Kidney epithelial cell (primary cell): ENCODE results near the gene SFT2D3. TPM values are rescaled to one million over a fixed set of nuclear protein-coding genes. Genes with fewer than 3 reads are reported as not detected.

Experiments
- DNase-seq: peaks from one replicate; pipeline ENCODE4 v3.0.0-alpha.2; 2010; ENCODE audit warnings: low read depth
- H3K27me3 ChIP-seq: 2 replicates; pipeline ENCODE4 v1.6.0; 2011; ENCODE audit warnings: low read length; ENCODE audit not compliant: control insufficient read depth, insufficient read depth
- H3K36me3 ChIP-seq: 2 replicates; pipeline ENCODE4 v1.5.1; 2011; ENCODE audit warnings: low read length; ENCODE audit not compliant: control insufficient read depth, insufficient read depth
- H3K4me3 ChIP-seq: 2 replicates; pipeline ENCODE4 v1.5.1; 2011; ENCODE audit warnings: low read depth, mild to moderate bottlenecking, control low read depth, low read length
- total RNA-seq: library from RNA; depleted of rRNA; stranded (reverse); fragments of >200 nt; gene quantifications from 2 replicates; pipeline ENCODE4 v1.2.3, GENCODE V29; 2015
- TF ChIP-seq, protein P1 (sequence below): IDR thresholded peaks from 2 replicates; pipeline ENCODE4 v1.5.1; 2011; ENCODE audit warnings: mild to moderate bottlenecking, moderate library complexity, low read length, control low read depth, inconsistent platforms; ENCODE audit not compliant: insufficient read depth, poor library complexity, severe bottlenecking

The SFT2D3 gene
- total RNA-seq, 1 donor from 2014 or later, result 8.7 TPM

DNA sequence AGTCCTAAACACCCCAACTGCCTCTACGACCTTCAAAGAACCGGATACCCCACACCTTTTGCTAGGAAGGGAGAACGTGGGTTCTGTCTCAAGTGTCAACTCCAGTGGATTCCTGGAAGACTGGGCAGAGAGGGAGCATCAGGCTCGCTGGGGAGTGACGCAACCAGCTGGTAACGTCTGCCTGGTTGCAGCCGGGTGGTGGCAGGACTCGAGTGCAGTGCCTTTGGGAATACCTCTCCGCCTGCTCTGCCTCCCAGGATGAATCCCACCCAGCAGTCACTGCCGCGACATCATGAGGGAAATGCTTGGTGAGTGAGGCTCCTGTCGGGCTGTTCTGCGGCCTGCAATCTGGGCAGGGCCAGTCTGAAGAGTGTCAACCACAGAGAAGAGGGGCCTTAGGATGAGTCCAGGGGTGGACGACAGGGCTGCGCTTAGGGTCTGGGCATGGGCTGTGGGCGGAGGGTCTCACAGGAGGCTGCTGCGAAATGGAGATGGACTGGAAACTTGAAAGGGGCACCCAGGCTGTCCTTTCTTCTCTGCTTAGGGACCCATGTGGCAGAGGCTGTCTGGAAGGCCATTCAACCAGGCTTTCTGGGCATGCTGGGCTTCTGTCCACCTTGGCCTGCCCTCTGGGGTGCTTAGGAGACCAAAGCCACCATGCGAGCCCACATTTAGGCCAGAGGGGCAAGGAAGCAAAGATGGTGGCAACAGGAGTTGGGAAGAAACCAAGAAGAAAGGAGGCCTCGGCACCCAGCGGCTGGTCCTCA lies 42.5 kb upstream of the SFT2D3 start:
- TF ChIP-seq, protein P1, sequence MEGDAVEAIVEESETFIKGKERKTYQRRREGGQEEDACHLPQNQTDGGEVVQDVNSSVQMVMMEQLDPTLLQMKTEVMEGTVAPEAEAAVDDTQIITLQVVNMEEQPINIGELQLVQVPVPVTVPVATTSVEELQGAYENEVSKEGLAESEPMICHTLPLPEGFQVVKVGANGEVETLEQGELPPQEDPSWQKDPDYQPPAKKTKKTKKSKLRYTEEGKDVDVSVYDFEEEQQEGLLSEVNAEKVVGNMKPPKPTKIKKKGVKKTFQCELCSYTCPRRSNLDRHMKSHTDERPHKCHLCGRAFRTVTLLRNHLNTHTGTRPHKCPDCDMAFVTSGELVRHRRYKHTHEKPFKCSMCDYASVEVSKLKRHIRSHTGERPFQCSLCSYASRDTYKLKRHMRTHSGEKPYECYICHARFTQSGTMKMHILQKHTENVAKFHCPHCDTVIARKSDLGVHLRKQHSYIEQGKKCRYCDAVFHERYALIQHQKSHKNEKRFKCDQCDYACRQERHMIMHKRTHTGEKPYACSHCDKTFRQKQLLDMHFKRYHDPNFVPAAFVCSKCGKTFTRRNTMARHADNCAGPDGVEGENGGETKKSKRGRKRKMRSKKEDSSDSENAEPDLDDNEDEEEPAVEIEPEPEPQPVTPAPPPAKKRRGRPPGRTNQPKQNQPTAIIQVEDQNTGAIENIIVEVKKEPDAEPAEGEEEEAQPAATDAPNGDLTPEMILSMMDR, result no peak
- no peak for DNase-seq
- H3K27me3 ChIP-seq, result peaks cover 10% of the 10 kb centered on the region
- no peaks in the 10 kb centered on the region for H3K36me3 ChIP-seq
- H3K4me3 ChIP-seq, result no peak overlapping the region

DNA sequence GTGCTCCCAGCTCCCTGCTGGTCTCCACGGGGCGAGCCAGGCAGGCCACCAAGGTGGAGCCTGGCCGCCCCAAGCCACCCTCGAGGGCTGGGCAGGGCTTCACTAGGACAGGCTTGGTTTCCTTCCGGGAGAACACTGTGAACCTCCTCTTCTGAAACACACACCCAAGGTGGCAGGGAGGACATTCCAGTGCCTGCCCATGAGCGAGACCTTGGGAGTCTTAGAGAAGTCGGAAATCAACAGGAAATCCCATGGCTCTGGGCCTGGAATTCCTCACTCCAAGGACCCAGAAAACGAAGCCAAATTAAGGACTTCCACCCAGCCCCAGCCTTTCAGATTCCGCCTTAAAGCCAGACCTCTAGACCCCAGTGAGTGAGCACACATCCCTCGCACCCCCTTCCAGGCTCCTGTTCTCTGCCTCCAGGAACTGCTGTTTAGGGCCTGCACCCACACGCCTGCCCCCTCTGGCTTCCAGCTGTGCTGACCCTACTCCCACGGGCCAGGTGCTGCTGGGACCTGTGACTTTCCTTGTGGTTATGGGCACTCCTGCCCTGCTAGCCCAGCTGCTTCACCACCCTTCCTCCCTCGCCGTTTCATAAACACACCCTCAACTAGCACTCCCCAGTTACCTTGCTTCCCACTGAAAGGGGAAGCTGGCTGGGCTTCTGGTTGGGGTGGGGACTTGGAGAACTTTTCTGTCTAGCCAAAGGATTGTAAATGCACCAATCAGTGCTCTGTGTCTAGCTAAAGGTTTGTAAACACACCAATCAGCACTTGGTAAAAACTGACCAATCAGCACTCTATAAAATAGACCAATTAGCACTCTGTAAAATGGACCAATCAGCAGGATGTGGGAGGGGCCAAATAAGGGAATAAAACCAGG lies 41.6 kb upstream of the SFT2D3 start:
- Histone ChIP-seq H3K4me3 (no peak overlapping the region), H3K27me3 (peaks cover 18% of the 10 kb centered on the region), H3K36me3 (no peaks in the 10 kb centered on the region)
- TF ChIP-seq, protein P1, result no peak
- DNase-seq, result no peak

DNA sequence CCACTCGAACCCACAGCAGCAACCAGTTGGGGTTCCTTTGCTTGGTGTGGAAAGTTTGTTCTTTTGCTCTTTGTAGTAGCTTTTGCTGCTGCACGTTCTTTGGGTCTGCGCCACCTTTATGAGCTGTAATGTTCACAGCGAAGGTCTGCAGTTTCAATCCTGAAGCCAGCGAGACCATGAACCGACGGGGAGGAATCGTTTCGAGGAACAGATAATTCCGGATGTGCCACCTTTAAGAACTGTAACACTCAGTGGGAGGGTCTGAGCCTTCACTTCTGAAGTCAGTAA lies 41.1 kb upstream of the SFT2D3 start:
- Histone ChIP-seq H3K27me3 (peaks cover 24% of the 10 kb centered on the region), H3K36me3 (no peaks in the 10 kb centered on the region), H3K4me3 (no peak overlapping the region)
- TF ChIP-seq, protein P1, result no peak
- DNase-seq, result no peak

DNA sequence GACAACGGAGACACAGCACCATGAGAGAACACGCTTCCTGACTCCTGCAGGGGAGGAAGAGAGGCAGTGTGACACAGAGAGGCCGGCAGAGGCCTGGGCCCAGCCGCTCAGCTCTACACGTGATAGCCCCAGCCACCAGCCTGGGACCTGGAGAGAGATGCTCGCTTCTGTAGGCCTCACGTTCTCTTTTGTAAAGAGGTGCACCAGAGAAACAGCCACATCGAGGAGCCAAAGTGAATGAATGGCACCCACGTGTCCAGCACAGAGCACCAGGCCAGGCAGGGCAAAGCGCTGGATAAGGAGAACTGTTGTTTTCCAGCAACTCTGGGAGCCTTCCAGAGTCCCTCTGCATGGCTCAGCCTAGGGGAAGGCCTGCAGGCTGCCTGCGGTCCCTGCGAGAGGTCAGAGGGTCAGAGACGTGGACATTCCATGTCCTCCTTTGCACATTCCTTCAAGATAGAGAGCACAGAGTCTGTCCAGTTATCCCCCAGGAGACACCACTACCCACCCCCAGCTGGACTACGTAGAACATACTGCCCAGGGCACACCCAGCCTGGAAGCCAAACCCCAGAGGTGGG lies 40.1 kb upstream of the SFT2D3 start:
- H3K4me3 ChIP-seq, result no peak overlapping the region
- H3K27me3 ChIP-seq, result peaks cover 24% of the 10 kb centered on the region
- TF ChIP-seq, protein P1, result no peak
- DNase-seq, result no peak
- H3K36me3 ChIP-seq, result no peaks in the 10 kb centered on the region

DNA sequence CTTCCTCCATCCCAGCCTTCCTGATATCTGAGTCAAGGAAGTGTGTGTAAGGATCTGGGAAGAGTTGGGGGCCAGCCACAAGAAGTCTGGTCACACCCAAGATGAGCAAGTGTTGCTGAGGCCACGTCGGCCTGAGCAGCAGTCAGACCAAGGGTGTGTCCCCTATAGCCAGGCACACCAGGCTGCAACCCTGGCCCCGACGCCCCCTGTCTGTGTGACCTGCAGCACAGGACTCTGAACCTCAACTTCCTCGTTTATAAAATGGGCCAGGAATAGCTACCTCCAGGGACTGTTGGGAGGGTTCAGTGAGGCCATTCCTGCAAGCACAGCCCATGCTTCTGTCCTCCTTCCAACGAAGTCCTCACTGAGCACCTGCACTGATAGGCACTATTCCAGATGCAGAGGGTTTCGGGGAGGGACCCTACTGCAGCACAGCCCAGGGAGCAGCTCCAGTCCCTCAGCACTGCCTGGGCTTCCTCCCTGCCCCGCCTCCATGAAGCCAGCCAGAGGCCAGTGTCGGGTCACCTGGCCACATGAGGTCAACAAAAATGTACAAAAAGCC lies 39.3 kb upstream of the SFT2D3 start:
- H3K36me3 ChIP-seq, result no peaks in the 10 kb centered on the region
- H3K27me3 ChIP-seq, result peaks cover 28% of the 10 kb centered on the region
- no peak for DNase-seq
- no peak overlapping the region for H3K4me3 ChIP-seq
- TF ChIP-seq, protein P1, result no peak
